ENCODE results near the gene TRIM62.

TRIM62 gene

GRCh38 chr1:33098371-33098770 is 83.5 kb downstream of the TRIM62 start:
- no peak for DNase-seq (ENCODE audit: low spot score)

GRCh38 chr1:33097762-33098161 is 84.1 kb downstream of the TRIM62 start:
- DNase-seq (ENCODE audit: low spot score) = no peak

GRCh38 chr1:33097137-33097611 is 84.7 kb downstream of the TRIM62 start:
- DNase-seq (ENCODE audit: low spot score) = no peak

DNA sequence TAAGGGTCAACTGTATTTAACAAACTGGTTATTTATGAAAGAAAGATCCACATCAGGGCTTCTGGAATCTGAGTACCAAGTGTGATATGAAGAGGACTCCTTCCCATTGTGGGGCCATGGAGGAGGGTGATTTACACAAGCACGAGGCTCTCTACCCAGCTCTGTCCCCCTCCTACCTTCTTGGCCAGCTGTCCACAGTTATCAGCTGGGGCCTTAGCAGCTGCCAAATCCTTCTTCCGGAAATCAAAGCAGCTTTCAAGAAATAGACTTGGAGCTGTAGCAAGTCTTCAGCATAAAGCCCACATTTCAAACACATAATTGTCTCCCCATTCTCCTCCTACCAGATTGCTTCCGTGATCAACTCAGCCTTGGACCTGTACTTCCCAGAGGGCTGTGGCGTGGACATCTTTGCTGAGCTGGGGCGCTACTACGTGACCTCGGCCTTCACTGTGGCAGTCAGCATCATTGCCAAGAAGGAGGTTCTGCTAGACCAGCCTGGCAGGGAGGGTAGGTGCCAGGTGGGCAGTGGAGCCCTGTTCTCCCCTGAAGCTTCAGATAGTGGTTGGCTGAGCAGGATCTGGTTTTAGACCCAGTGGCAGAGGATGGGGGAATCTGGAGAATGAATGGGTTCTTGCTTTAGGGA is 85.4 kb downstream of the TRIM62 start:
- no peak for DNase-seq (ENCODE audit: low spot score)

Data from globus pallidus (tissue), 1 donor.